Chondrocyte (in vitro differentiated cells): ENCODE measurements around the gene CERK. TPM values are rescaled to one million over a fixed set of nuclear protein-coding genes. Genes with fewer than 3 reads are reported as not detected.

ENCODE experiments used
- DNase-seq: peaks from one replicate; pipeline ENCODE4 v3.0.0; 2021; ENCODE audit warnings: mixed read lengths, low spot score
- H3K27ac Mint-ChIP-seq: one replicate; pipeline ENCODE4 v1.8.0; 2021; ENCODE audit warnings: mild to moderate bottlenecking, moderate library complexity, mixed read lengths; ENCODE audit not compliant: unreplicated experiment
- H3K27me3 Mint-ChIP-seq: 2 replicates; pipeline ENCODE4 v1.8.0; 2021; ENCODE audit warnings: low read depth, mixed read lengths
- H3K36me3 Mint-ChIP-seq: 2 replicates; pipeline ENCODE4 v1.8.0; 2021; ENCODE audit warnings: low read depth, mixed read lengths
- H3K4me1 Mint-ChIP-seq: 2 replicates; pipeline ENCODE4 v1.8.0; 2021; ENCODE audit warnings: low read depth, mild to moderate bottlenecking, mixed read lengths
- H3K4me3 Mint-ChIP-seq: one replicate; pipeline ENCODE4 v1.8.0; 2021; ENCODE audit warnings: mild to moderate bottlenecking, moderate library complexity, mixed read lengths; ENCODE audit not compliant: unreplicated experiment
- H3K9me3 Mint-ChIP-seq: 2 replicates; pipeline ENCODE4 v1.8.0; 2021; ENCODE audit warnings: low read depth, mixed read lengths
- total RNA-seq: library from RNA; stranded (reverse); gene quantifications from 3 replicates; pipeline ENCODE4 v1.2.1, GENCODE V29; 2021
- TF ChIP-seq, protein P1 (sequence below): fragments of 200-600 bp; sonication (generic); IDR thresholded peaks from 2 replicates; pipeline ENCODE4 v1.5.0; 2021; ENCODE audit warnings: antibody characterized with exemption, mild to moderate bottlenecking, moderate library complexity

The CERK gene
- total RNA-seq, 1 donor from 2014 or later: 28.8 TPM

DNA sequence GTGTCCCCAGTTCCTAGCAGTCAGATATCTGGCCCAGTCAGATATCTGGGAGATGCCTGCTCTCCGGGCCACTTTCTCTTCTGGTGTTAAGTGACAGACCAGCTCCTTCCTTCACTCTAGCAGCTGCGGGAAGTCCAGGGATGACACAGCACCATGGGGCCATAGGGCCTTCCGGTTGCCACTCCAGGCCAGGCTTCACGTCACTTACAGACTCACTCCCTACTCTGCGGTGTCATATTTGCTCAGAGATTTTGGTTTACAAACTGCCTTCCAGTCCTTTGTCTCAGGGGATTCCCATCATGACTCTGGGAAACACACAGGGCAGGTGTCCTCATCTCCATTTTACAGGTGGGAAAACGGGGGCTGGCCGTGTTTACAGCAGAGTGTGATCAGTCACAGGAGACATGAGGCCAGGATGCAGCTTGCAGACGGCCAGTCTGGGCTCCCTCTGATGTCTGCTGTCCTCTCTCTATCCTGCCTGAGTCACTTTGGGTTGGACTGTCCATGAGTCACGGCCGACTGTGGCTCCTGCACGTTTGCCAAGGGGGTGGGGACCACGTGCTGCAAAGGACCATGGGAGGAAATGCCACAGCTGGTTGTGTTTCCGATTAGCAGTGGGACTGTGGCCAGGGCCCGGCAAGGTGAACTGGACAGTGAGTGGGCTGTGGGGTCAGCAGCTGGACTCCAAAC, 16.2 kb upstream of the CERK start:
- peak overlapping the region; percentile 100 for H3K27ac Mint-ChIP-seq
- no peaks in the 10 kb centered on the region for H3K27me3 Mint-ChIP-seq
- peaks cover 5% of the 10 kb centered on the region for H3K9me3 Mint-ChIP-seq
- peak overlapping the region; percentile 63 for H3K4me3 Mint-ChIP-seq
- TF ChIP-seq, protein P1, sequence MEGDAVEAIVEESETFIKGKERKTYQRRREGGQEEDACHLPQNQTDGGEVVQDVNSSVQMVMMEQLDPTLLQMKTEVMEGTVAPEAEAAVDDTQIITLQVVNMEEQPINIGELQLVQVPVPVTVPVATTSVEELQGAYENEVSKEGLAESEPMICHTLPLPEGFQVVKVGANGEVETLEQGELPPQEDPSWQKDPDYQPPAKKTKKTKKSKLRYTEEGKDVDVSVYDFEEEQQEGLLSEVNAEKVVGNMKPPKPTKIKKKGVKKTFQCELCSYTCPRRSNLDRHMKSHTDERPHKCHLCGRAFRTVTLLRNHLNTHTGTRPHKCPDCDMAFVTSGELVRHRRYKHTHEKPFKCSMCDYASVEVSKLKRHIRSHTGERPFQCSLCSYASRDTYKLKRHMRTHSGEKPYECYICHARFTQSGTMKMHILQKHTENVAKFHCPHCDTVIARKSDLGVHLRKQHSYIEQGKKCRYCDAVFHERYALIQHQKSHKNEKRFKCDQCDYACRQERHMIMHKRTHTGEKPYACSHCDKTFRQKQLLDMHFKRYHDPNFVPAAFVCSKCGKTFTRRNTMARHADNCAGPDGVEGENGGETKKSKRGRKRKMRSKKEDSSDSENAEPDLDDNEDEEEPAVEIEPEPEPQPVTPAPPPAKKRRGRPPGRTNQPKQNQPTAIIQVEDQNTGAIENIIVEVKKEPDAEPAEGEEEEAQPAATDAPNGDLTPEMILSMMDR: no peak
- no peak for DNase-seq
- no peaks in the 10 kb centered on the region for H3K36me3 Mint-ChIP-seq
- H3K4me1 Mint-ChIP-seq: peaks cover 40% of the 10 kb centered on the region

DNA sequence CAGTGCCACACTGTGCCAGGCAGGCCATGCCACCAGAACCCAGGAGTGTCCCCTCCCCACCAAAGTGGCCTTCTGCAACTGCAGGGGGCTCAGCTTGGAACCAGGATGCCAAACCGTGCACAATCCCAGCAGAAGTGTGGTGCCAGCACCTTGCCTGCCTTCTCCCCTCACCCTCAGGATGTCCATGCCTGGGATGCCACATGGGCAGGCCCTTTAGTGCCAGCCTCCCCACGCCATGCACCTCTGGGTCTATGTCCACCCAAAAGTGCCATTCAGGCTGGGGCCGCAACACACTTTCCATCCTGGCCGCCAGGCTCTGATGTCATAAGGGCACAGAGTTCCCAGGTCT, 15.7 kb upstream of the CERK start:
- TF ChIP-seq, protein P1: no peak
- peak overlapping the region; percentile 100 for H3K27ac Mint-ChIP-seq
- no peaks in the 10 kb centered on the region for H3K36me3 Mint-ChIP-seq
- H3K9me3 Mint-ChIP-seq: peaks cover 5% of the 10 kb centered on the region
- peak overlapping the region; percentile 63 for H3K4me3 Mint-ChIP-seq
- H3K4me1 Mint-ChIP-seq: peaks cover 43% of the 10 kb centered on the region
- no peaks in the 10 kb centered on the region for H3K27me3 Mint-ChIP-seq
- DNase-seq: no peak

DNA sequence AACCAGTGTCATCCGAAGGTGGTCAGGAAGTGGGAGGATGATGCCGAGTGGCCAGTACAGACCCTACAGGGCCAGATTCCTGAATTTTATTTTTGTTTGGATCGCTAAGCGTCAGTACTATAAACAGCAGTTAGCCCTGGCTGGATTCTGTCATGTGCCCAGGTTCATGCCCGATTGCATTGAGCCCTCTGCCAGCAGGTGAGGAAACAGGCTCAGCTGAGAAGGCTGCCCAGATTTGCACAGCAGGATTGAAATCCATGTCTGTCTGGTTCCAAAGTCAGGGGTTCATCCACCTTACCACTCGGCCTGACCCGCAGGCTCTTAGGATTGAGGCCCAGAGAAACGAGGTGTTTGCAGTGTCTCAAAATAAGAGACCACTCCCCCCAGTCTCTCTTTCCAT, 15.3 kb upstream of the CERK start:
- TF ChIP-seq, protein P1: no peak
- Mint-ChIP-seq H3K4me3 (no peak overlapping the region), H3K4me1 (peaks cover 40% of the 10 kb centered on the region), H3K27ac (peak overlapping the region; percentile 100), H3K27me3 (no peaks in the 10 kb centered on the region), H3K36me3 (no peaks in the 10 kb centered on the region), H3K9me3 (peaks cover 5% of the 10 kb centered on the region)
- no peak for DNase-seq

DNA sequence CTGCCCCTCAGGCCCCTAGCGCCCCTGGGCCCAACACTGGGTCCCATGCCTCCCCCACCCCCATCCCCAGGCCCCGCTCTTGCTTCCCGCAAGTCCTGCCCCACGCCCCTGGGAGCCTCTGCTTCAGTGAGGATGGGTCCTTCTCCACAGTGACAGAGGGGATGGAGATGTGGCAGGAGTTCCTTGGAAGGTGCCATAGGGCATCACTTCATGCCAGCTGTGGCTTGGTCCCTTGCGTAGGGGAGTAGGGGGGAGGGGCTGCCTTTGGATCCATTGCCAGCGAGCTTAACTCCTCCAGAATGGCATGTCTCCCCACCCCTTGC, 14.9 kb upstream of the CERK start:
- no peaks in the 10 kb centered on the region for H3K36me3 Mint-ChIP-seq
- TF ChIP-seq, protein P1: no peak
- no peak for DNase-seq
- H3K27me3 Mint-ChIP-seq: no peaks in the 10 kb centered on the region
- H3K27ac Mint-ChIP-seq: peak overlapping the region; percentile 100
- H3K4me1 Mint-ChIP-seq: peaks cover 40% of the 10 kb centered on the region
- H3K9me3 Mint-ChIP-seq: peaks cover 5% of the 10 kb centered on the region
- H3K4me3 Mint-ChIP-seq: no peak overlapping the region

DNA sequence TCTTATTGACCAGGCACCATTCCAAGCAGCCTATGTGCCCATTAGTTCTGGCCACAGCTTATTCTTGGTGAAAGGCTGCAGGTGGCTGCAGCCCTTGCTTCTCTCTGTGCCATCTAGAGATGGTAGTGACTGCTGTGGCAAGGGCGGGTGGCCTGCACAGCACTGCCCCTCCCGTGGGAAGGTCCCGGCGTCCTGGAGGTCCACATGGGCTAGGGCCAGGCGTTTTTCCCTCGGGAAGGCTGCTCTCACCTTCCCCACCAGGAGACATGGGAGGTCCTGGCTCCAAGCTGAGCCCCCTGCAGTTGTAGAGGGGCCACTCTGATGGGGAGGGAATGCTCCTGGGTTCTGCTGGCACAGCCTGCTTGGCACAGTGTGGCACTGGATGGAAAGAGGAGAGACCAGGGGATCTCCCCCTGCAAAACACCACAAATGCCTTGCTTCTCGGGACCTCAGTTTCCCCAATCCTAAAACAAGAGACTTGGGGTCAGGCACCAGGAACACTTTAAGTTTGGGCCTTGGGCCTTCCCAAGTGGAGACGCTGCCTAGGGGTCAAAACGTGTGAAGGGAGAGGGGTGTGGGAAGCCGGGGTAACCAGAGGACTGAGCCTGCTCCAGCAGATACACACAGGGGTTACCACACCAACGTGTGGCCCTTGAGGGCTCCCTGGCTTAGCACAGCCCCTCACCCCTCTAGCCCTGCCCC, 14.4 kb upstream of the CERK start:
- Mint-ChIP-seq H3K27ac (no peak overlapping the region), H3K27me3 (no peaks in the 10 kb centered on the region), H3K4me1 (peaks cover 40% of the 10 kb centered on the region), H3K4me3 (no peak overlapping the region), H3K9me3 (peaks cover 5% of the 10 kb centered on the region), H3K36me3 (no peaks in the 10 kb centered on the region)
- DNase-seq: no peak
- TF ChIP-seq, protein P1: no peak
